ENCODE data around the gene GALNTL6. TPM values are rescaled to one million over a fixed set of nuclear protein-coding genes. Genes with fewer than 3 reads are reported as not detected.

GALNTL6 gene
- polyA plus RNA-seq, 1 donor from 2014 or later = 14.9 TPM

DNA sequence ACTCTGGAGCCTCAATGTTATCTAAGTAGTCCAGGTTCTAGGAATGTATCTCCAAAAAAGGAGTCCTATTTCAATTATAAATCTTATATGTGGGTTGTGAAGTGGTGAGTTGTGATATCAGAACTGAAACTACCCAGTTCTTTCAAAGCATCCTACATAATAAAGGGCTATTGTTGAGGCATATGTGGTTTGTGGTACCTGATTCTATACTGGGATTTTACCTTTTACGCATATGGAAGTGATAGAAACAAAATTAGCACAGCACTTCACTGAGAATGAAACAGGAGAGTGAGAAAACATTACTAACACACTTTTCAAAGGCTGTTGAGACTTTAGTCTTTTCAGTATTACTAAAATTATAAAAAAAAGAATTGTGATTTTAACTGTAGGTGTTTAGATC, 937.7 kb downstream of the GALNTL6 start:
- Histone ChIP-seq H2AFZ (ENCODE audit: low read depth, low read length) (no peak overlapping the region), H3K9me2 (ENCODE audit: insufficient read depth, low read length) (no peaks in the 10 kb centered on the region), H3K79me2 (replicated peaks; ENCODE audit: insufficient read depth, low read length) (no peaks in the 10 kb centered on the region), H3F3A (ENCODE audit: insufficient read depth, low read length, poor library complexity, severe bottlenecking) (no peaks in the 10 kb centered on the region), H3K4me2 (ENCODE audit: low read length) (no peak overlapping the region), H3K9me3 (ENCODE audit: low read length) (no peaks in the 10 kb centered on the region), H3K36me3 (ENCODE audit: insufficient read depth, low read length) (no peaks in the 10 kb centered on the region), H3K9ac (ENCODE audit: low read length) (no peak overlapping the region), H3K27ac (ENCODE audit: low read length) (no peak overlapping the region), H3K4me3 (ENCODE audit: low read length) (no peak overlapping the region), H4K20me1 (ENCODE audit: insufficient read depth) (no peaks in the 10 kb centered on the region), H3K27me3 (ENCODE audit: insufficient read depth, low read depth, low read length) (no peaks in the 10 kb centered on the region)
- TF ChIP-seq TAF1 (IDR thresholded peaks at IDR 0.05; ENCODE audit: low read depth) (no peak), RAD21 (conservative IDR thresholded peaks at IDR 0.05) (no peak), POLR2AphosphoS5 (IDR thresholded peaks at IDR 0.05) (no peak), SMC3 (conservative IDR thresholded peaks at IDR 0.05; ENCODE audit: poor library complexity) (no peak), EZH2 (IDR thresholded peaks at IDR 0.05; ENCODE audit: borderline replicate concordance, insufficient read depth, low read length, poor library complexity, severe bottlenecking) (no peak)
- TF ChIP-seq, protein P1, sequence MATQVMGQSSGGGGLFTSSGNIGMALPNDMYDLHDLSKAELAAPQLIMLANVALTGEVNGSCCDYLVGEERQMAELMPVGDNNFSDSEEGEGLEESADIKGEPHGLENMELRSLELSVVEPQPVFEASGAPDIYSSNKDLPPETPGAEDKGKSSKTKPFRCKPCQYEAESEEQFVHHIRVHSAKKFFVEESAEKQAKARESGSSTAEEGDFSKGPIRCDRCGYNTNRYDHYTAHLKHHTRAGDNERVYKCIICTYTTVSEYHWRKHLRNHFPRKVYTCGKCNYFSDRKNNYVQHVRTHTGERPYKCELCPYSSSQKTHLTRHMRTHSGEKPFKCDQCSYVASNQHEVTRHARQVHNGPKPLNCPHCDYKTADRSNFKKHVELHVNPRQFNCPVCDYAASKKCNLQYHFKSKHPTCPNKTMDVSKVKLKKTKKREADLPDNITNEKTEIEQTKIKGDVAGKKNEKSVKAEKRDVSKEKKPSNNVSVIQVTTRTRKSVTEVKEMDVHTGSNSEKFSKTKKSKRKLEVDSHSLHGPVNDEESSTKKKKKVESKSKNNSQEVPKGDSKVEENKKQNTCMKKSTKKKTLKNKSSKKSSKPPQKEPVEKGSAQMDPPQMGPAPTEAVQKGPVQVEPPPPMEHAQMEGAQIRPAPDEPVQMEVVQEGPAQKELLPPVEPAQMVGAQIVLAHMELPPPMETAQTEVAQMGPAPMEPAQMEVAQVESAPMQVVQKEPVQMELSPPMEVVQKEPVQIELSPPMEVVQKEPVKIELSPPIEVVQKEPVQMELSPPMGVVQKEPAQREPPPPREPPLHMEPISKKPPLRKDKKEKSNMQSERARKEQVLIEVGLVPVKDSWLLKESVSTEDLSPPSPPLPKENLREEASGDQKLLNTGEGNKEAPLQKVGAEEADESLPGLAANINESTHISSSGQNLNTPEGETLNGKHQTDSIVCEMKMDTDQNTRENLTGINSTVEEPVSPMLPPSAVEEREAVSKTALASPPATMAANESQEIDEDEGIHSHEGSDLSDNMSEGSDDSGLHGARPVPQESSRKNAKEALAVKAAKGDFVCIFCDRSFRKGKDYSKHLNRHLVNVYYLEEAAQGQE (IDR thresholded peaks at IDR 0.05; ENCODE audit: borderline replicate concordance) = no peak

DNA sequence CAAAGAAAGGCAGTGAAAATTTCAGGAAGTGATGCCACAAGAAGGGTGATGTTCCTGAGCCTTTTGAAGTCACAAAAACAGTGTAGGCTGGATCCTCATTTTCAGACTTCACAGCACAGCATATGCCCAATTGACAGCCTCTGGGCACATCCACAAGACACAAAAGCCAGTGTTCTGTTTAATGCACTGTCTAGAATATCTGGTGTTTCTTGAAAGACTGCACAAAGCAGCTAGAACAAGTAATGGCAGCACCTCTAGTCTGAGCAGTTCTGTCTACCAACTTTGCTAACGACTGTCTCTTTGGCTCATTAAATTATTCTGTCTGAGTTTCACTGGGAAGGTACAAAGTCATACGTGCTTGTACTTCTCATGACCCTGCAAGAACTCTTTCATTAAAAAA, 938.3 kb downstream of the GALNTL6 start:
- Histone ChIP-seq H3K79me2 (replicated peaks; ENCODE audit: insufficient read depth, low read length) (no peaks in the 10 kb centered on the region), H3K27ac (ENCODE audit: low read length) (no peak overlapping the region), H3K9ac (ENCODE audit: low read length) (no peak overlapping the region), H3K36me3 (ENCODE audit: insufficient read depth, low read length) (no peaks in the 10 kb centered on the region), H2AFZ (ENCODE audit: low read depth, low read length) (no peak overlapping the region), H3K27me3 (ENCODE audit: insufficient read depth, low read depth, low read length) (no peaks in the 10 kb centered on the region), H3F3A (ENCODE audit: insufficient read depth, low read length, poor library complexity, severe bottlenecking) (no peaks in the 10 kb centered on the region), H3K9me3 (ENCODE audit: low read length) (no peaks in the 10 kb centered on the region), H3K9me2 (ENCODE audit: insufficient read depth, low read length) (no peaks in the 10 kb centered on the region), H3K4me2 (ENCODE audit: low read length) (no peak overlapping the region), H3K4me3 (ENCODE audit: low read length) (no peak overlapping the region), H4K20me1 (ENCODE audit: insufficient read depth) (no peaks in the 10 kb centered on the region)
- TF ChIP-seq POLR2AphosphoS5 (IDR thresholded peaks at IDR 0.05) (no peak), SMC3 (conservative IDR thresholded peaks at IDR 0.05; ENCODE audit: poor library complexity) (no peak), RAD21 (conservative IDR thresholded peaks at IDR 0.05) (no peak), EP300 (conservative IDR thresholded peaks at IDR 0.05; ENCODE audit: poor library complexity, severe bottlenecking) (no peak), TAF1 (IDR thresholded peaks at IDR 0.05; ENCODE audit: low read depth) (no peak), MXI1 (conservative IDR thresholded peaks at IDR 0.05; ENCODE audit: poor library complexity, severe bottlenecking) (no peak), EZH2 (IDR thresholded peaks at IDR 0.05; ENCODE audit: borderline replicate concordance, insufficient read depth, low read length, poor library complexity, severe bottlenecking) (no peak)
- TF ChIP-seq, protein P2, sequence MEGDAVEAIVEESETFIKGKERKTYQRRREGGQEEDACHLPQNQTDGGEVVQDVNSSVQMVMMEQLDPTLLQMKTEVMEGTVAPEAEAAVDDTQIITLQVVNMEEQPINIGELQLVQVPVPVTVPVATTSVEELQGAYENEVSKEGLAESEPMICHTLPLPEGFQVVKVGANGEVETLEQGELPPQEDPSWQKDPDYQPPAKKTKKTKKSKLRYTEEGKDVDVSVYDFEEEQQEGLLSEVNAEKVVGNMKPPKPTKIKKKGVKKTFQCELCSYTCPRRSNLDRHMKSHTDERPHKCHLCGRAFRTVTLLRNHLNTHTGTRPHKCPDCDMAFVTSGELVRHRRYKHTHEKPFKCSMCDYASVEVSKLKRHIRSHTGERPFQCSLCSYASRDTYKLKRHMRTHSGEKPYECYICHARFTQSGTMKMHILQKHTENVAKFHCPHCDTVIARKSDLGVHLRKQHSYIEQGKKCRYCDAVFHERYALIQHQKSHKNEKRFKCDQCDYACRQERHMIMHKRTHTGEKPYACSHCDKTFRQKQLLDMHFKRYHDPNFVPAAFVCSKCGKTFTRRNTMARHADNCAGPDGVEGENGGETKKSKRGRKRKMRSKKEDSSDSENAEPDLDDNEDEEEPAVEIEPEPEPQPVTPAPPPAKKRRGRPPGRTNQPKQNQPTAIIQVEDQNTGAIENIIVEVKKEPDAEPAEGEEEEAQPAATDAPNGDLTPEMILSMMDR (IDR thresholded peaks at IDR 0.05; ENCODE audit: poor library complexity, severe bottlenecking) = no peak
- TF ChIP-seq, protein P1 (IDR thresholded peaks at IDR 0.05; ENCODE audit: borderline replicate concordance) = no peak
